Activated CD4-positive, alpha-beta T cell treated with anti-CD3 and anti-CD28 coated beads, Interleukin-2, amount 10 ng/mL, durations not matched to agents 24 days and 14 days (primary cell): Measurements from ENCODE around the gene NDC1. TPM values are rescaled to one million over a fixed set of nuclear protein-coding genes. Genes with fewer than 3 reads are reported as not detected.

Experiments used
- DNase-seq: peaks from one replicate; pipeline ENCODE4 v3.0.0; 2022
- H3K27ac Mint-ChIP-seq: one replicate; pipeline ENCODE4 v1.8.0; 2022; ENCODE audit warnings: mild to moderate bottlenecking, mixed read lengths
- H3K27me3 Mint-ChIP-seq: one replicate; pipeline ENCODE4 v1.8.0; 2022; ENCODE audit warnings: mixed read lengths
- H3K36me3 Mint-ChIP-seq: one replicate; pipeline ENCODE4 v1.8.0; 2022; ENCODE audit warnings: low read depth, mild to moderate bottlenecking, mixed read lengths
- H3K4me1 Mint-ChIP-seq: one replicate; pipeline ENCODE4 v1.8.0; 2021; ENCODE audit warnings: mixed read lengths
- H3K4me3 Mint-ChIP-seq: one replicate; pipeline ENCODE4 v1.8.0; 2022; ENCODE audit warnings: mild to moderate bottlenecking, moderate library complexity, mixed read lengths
- H3K9me3 Mint-ChIP-seq: one replicate; pipeline ENCODE4 v1.8.0; 2021; ENCODE audit warnings: mixed read lengths
- intact Hi-C: fragments of 100-400 bp; cut with micrococcal nuclease; formaldehyde crosslinking; loops from one replicate; pipeline ENCODE4 v1.15.1; 2023
- total RNA-seq: library from RNA; stranded (reverse); gene quantifications from 2 replicates; pipeline ENCODE4 v1.2.3, GENCODE V29; 2022

NDC1 gene
- total RNA-seq, 1 donor from 2014 or later, result 39.7 TPM

- peaks cover 20% of the 10 kb centered on the region for H3K4me1 Mint-ChIP-seq
Observed at GRCh38 chr1:53810497-53810896, 27.6 kb downstream of the NDC1 start.

GRCh38 chr1:53810007-53810406, 28.1 kb downstream of the NDC1 start:
- intact Hi-C loops, result no loop called here
- DNase-seq, result no peak
- no peaks in the 10 kb centered on the region for H3K9me3 Mint-ChIP-seq
- H3K4me3 Mint-ChIP-seq, result no peak overlapping the region
- H3K27me3 Mint-ChIP-seq, result no peaks in the 10 kb centered on the region
- H3K4me1 Mint-ChIP-seq, result peaks cover 20% of the 10 kb centered on the region
- peaks cover 59% of the 10 kb centered on the region for H3K36me3 Mint-ChIP-seq
- H3K27ac Mint-ChIP-seq, result no peak overlapping the region

More at GRCh38 chr1:53810497-53810896, 27.6 kb downstream of the NDC1 start:
- Mint-ChIP-seq H3K9me3 (no peaks in the 10 kb centered on the region), H3K27me3 (no peaks in the 10 kb centered on the region), H3K27ac (no peak overlapping the region), H3K4me3 (no peak overlapping the region), H3K36me3 (peaks cover 63% of the 10 kb centered on the region)
- no peak for DNase-seq
- intact Hi-C loops, result no loop called here

GRCh38 chr1:53807916-53808315, 30.2 kb downstream of the NDC1 start:
- Mint-ChIP-seq H3K36me3 (peaks cover 51% of the 10 kb centered on the region), H3K27ac (no peak overlapping the region), H3K4me3 (no peak overlapping the region), H3K4me1 (peaks cover 14% of the 10 kb centered on the region), H3K9me3 (no peaks in the 10 kb centered on the region), H3K27me3 (no peaks in the 10 kb centered on the region)
- no peak for DNase-seq
- intact Hi-C loops, result no loop called here

GRCh38 chr1:53804791-53805505, 33.1 kb downstream of the NDC1 start:
- Mint-ChIP-seq H3K27ac (no peak overlapping the region), H3K36me3 (peaks cover 43% of the 10 kb centered on the region), H3K27me3 (no peaks in the 10 kb centered on the region), H3K9me3 (no peaks in the 10 kb centered on the region), H3K4me1 (peaks cover 3% of the 10 kb centered on the region), H3K4me3 (no peak overlapping the region)
- intact Hi-C loops, result no loop called here
- DNase-seq, result no peak

GRCh38 chr1:53804181-53804580, 33.9 kb downstream of the NDC1 start:
- no peak overlapping the region for H3K4me3 Mint-ChIP-seq
- no peak for DNase-seq
- H3K27me3 Mint-ChIP-seq, result no peaks in the 10 kb centered on the region
- H3K27ac Mint-ChIP-seq, result no peak overlapping the region
- H3K9me3 Mint-ChIP-seq, result no peaks in the 10 kb centered on the region
- intact Hi-C loops, result no loop called here
- H3K4me1 Mint-ChIP-seq, result peaks cover 3% of the 10 kb centered on the region
- H3K36me3 Mint-ChIP-seq, result peaks cover 46% of the 10 kb centered on the region

- H3K4me1 Mint-ChIP-seq, result no peaks in the 10 kb centered on the region
- DNase-seq, result no peak
- H3K27me3 Mint-ChIP-seq, result no peaks in the 10 kb centered on the region
- H3K36me3 Mint-ChIP-seq, result peaks cover 51% of the 10 kb centered on the region
- no peak overlapping the region for H3K27ac Mint-ChIP-seq
- intact Hi-C loops, result no loop called here
- no peak overlapping the region for H3K4me3 Mint-ChIP-seq
- H3K9me3 Mint-ChIP-seq, result no peaks in the 10 kb centered on the region
Observed at GRCh38 chr1:53800621-53801020, 37.5 kb downstream of the NDC1 start.

GRCh38 chr1:53799141-53799540, 39.0 kb downstream of the NDC1 start:
- H3K9me3 Mint-ChIP-seq, result no peaks in the 10 kb centered on the region
- no peak overlapping the region for H3K27ac Mint-ChIP-seq
- intact Hi-C loops, result no loop called here
- no peak overlapping the region for H3K4me3 Mint-ChIP-seq
- peaks cover 55% of the 10 kb centered on the region for H3K36me3 Mint-ChIP-seq
- no peak for DNase-seq
- no peaks in the 10 kb centered on the region for H3K4me1 Mint-ChIP-seq
- H3K27me3 Mint-ChIP-seq, result no peaks in the 10 kb centered on the region

- H3K36me3 Mint-ChIP-seq, result peaks cover 51% of the 10 kb centered on the region
- intact Hi-C loops, result no loop called here
- DNase-seq, result no peak
- H3K4me3 Mint-ChIP-seq, result no peak overlapping the region
- H3K4me1 Mint-ChIP-seq, result no peaks in the 10 kb centered on the region
- no peaks in the 10 kb centered on the region for H3K9me3 Mint-ChIP-seq
- H3K27me3 Mint-ChIP-seq, result no peaks in the 10 kb centered on the region
- no peak overlapping the region for H3K27ac Mint-ChIP-seq
Observed at GRCh38 chr1:53792806-53793205, 45.3 kb downstream of the NDC1 start.

- H3K9me3 Mint-ChIP-seq, result no peaks in the 10 kb centered on the region
- peaks cover 59% of the 10 kb centered on the region for H3K36me3 Mint-ChIP-seq
Observed at GRCh38 chr1:53787655-53788054, 50.4 kb downstream of the NDC1 start.

GRCh38 chr1:53783056-53783455, 55.0 kb downstream of the NDC1 start:
- DNase-seq, result peak; percentile 62
- H3K4me3 Mint-ChIP-seq, result no peak overlapping the region
- H3K36me3 Mint-ChIP-seq, result peaks cover 54% of the 10 kb centered on the region
- no peaks in the 10 kb centered on the region for H3K9me3 Mint-ChIP-seq
- intact Hi-C loops, result loop anchor here (1.0 kb wide), 1 partner anchor 17 kb away; no protein-coding TSS in a partner anchor
- H3K27me3 Mint-ChIP-seq, result no peaks in the 10 kb centered on the region
- peaks cover 18% of the 10 kb centered on the region for H3K4me1 Mint-ChIP-seq
- peak overlapping the region; percentile 43 for H3K27ac Mint-ChIP-seq

More at GRCh38 chr1:53787655-53788054, 50.4 kb downstream of the NDC1 start:
- H3K27ac Mint-ChIP-seq, result no peak overlapping the region
- intact Hi-C loops, result no loop called here
- H3K4me3 Mint-ChIP-seq, result no peak overlapping the region
- no peaks in the 10 kb centered on the region for H3K27me3 Mint-ChIP-seq
- peaks cover 9% of the 10 kb centered on the region for H3K4me1 Mint-ChIP-seq
- DNase-seq, result no peak

- intact Hi-C loops, result no loop called here
- H3K4me1 Mint-ChIP-seq, result peaks cover 18% of the 10 kb centered on the region
- no peak overlapping the region for H3K27ac Mint-ChIP-seq
- DNase-seq, result no peak
- no peaks in the 10 kb centered on the region for H3K9me3 Mint-ChIP-seq
- H3K36me3 Mint-ChIP-seq, result peaks cover 53% of the 10 kb centered on the region
- H3K4me3 Mint-ChIP-seq, result no peak overlapping the region
- H3K27me3 Mint-ChIP-seq, result no peaks in the 10 kb centered on the region
Observed at GRCh38 chr1:53781654-53782053, 56.4 kb downstream of the NDC1 start.

GRCh38 chr1:53777272-53777671, 60.8 kb downstream of the NDC1 start:
- Mint-ChIP-seq H3K4me1 (peaks cover 8% of the 10 kb centered on the region), H3K4me3 (no peak overlapping the region), H3K36me3 (peaks cover 29% of the 10 kb centered on the region), H3K9me3 (no peaks in the 10 kb centered on the region), H3K27me3 (no peaks in the 10 kb centered on the region), H3K27ac (no peak overlapping the region)
- intact Hi-C loops, result no loop called here
- DNase-seq, result no peak

- intact Hi-C loops, result no loop called here
- no peak overlapping the region for H3K4me3 Mint-ChIP-seq
- no peak overlapping the region for H3K27ac Mint-ChIP-seq
- H3K9me3 Mint-ChIP-seq, result no peaks in the 10 kb centered on the region
- peaks cover 38% of the 10 kb centered on the region for H3K36me3 Mint-ChIP-seq
- H3K27me3 Mint-ChIP-seq, result no peaks in the 10 kb centered on the region
- no peak for DNase-seq
- peaks cover 13% of the 10 kb centered on the region for H3K4me1 Mint-ChIP-seq
Observed at GRCh38 chr1:53771648-53772047, 66.4 kb downstream of the NDC1 start.

GRCh38 chr1:53769780-53770179, 68.3 kb downstream of the NDC1 start:
- DNase-seq, result no peak
- Mint-ChIP-seq H3K27me3 (no peaks in the 10 kb centered on the region), H3K4me1 (peaks cover 27% of the 10 kb centered on the region), H3K27ac (no peak overlapping the region), H3K9me3 (no peaks in the 10 kb centered on the region), H3K36me3 (peaks cover 43% of the 10 kb centered on the region), H3K4me3 (no peak overlapping the region)
- intact Hi-C loops, result no loop called here

GRCh38 chr1:53769184-53769583, 68.9 kb downstream of the NDC1 start:
- H3K36me3 Mint-ChIP-seq, result peaks cover 44% of the 10 kb centered on the region
- H3K9me3 Mint-ChIP-seq, result no peaks in the 10 kb centered on the region
- intact Hi-C loops, result no loop called here
- H3K27ac Mint-ChIP-seq, result no peak overlapping the region
- peaks cover 27% of the 10 kb centered on the region for H3K4me1 Mint-ChIP-seq
- no peak for DNase-seq
- no peaks in the 10 kb centered on the region for H3K27me3 Mint-ChIP-seq
- no peak overlapping the region for H3K4me3 Mint-ChIP-seq
